Endothelial cell of umbilical vein (primary cell): ENCODE results near the gene PPP1R26. TPM values are rescaled to one million over a fixed set of nuclear protein-coding genes. Genes with fewer than 3 reads are reported as not detected.

ENCODE experiments used
- BruUV-seq: library from RNA; stranded (reverse); fragments of 400-500 nt; replicated peaks from 2 replicates; lab custom pipeline; 2021; lab: Mats Ljungman, UMichigan
- CTCF ChIA-PET: fragments of 300-600, 350-600 bp; sonication (Branson Sonifier 250); formaldehyde crosslinking; loops from one replicate; lab custom pipeline; 2021; ENCODE audit warnings: antibody characterized with exemption, inconsistent platforms; lab: Charles Lee
- POLR2A ChIA-PET: fragments of 300-600, 350-600 bp; sonication (Branson Sonifier 250); formaldehyde crosslinking; loops from one replicate; lab custom pipeline; 2021; ENCODE audit warnings: antibody characterized with exemption, inconsistent platforms; lab: Charles Lee
- DNase-seq: peaks from one replicate; pipeline ENCODE4 v3.0.0-alpha.2; 2011; ENCODE audit warnings: low read depth, low spot score
- FAIRE-seq: peaks from 2 replicates; lab custom pipeline; 2011; peaks lifted over from hg19 to GRCh38; lab: Jason Lieb, UNC
- H2AFZ ChIP-seq: 2 replicates; pipeline ENCODE4 v1.6.0; 2012; ENCODE audit warnings: low read depth, low read length, control low read depth, inconsistent platforms
- H3K27ac ChIP-seq: 2 replicates; pipeline ENCODE4 v1.5.1; 2011; ENCODE audit warnings: low read depth, mild to moderate bottlenecking, control low read depth, low read length, moderate library complexity; ENCODE audit not compliant: insufficient read depth
- H3K27me3 ChIP-seq, 2 experiments: 2 replicates each; pipeline versions ENCODE4 v1.6.0 to v1.6.1; 2011; ENCODE audit warnings: low read length in 2 of 2, mixed read lengths in 1 of 2; ENCODE audit not compliant: control insufficient read depth in 2 of 2, insufficient read depth in 2 of 2
- H3K36me3 ChIP-seq, 2 experiments: 2 replicates in 1 of 2; 3 replicates in 1 of 2; pipeline ENCODE4 v1.5.1; 2011; ENCODE audit warnings: low read length in 2 of 2, mild to moderate bottlenecking in 1 of 2, moderate library complexity in 1 of 2; ENCODE audit not compliant: control insufficient read depth in 2 of 2, insufficient read depth in 2 of 2; ENCODE audit errors: extremely low read depth in 1 of 2
- H3K4me1 ChIP-seq: 3 replicates; pipeline ENCODE4 v1.5.1; 2011; ENCODE audit warnings: mild to moderate bottlenecking, low read length; ENCODE audit not compliant: control insufficient read depth, insufficient read depth; ENCODE audit errors: extremely low read depth
- H3K4me2 ChIP-seq: 2 replicates; pipeline ENCODE4 v1.6.1; 2011; ENCODE audit warnings: low read length, control low read depth, mixed read lengths; ENCODE audit not compliant: insufficient read depth
- H3K4me3 ChIP-seq, 3 experiments: fragments of 200-600 bp in 1 of 3; sonication (generic), shearing (Covaris generic) in 1 of 3; replicated peaks in 1 of 3; 2 replicates each; pipeline ENCODE4 v1.5.1; 2011 to 2016; ENCODE audit warnings: control low read depth in 3 of 3, low read length in 3 of 3, mild to moderate bottlenecking in 2 of 3, inconsistent platforms in 1 of 3, low read depth in 1 of 3, moderate library complexity in 1 of 3; ENCODE audit not compliant: insufficient read depth in 1 of 3
- H3K79me2 ChIP-seq: 2 replicates; pipeline ENCODE4 v1.6.0; 2012; ENCODE audit warnings: low read length, inconsistent platforms; ENCODE audit not compliant: control insufficient read depth, insufficient read depth
- H3K9ac ChIP-seq: replicated peaks from 2 replicates; pipeline ENCODE3; 2011; ENCODE audit warnings: low read length, control low read depth; ENCODE audit not compliant: insufficient read depth; ENCODE audit errors: extremely low read depth
- H3K9me1 ChIP-seq: replicated peaks from 3 replicates; pipeline ENCODE4 v1.6.0; 2011; ENCODE audit warnings: mild to moderate bottlenecking, low read length; ENCODE audit not compliant: control insufficient read depth, insufficient read depth; ENCODE audit errors: extremely low read depth
- H3K9me3 ChIP-seq: replicated peaks from 2 replicates; pipeline ENCODE4 v1.5.1; 2012; ENCODE audit warnings: low read length, inconsistent platforms; ENCODE audit not compliant: control insufficient read depth, insufficient read depth
- H4K20me1 ChIP-seq: replicated peaks from 2 replicates; pipeline ENCODE3; 2011; ENCODE audit warnings: mild to moderate bottlenecking, low read length; ENCODE audit not compliant: control insufficient read depth, insufficient read depth; ENCODE audit errors: extremely low read depth
- EZH2 ChIP-seq: IDR thresholded peaks from 2 replicates; pipeline ENCODE4 v1.6.1; 2012; ENCODE audit warnings: borderline replicate concordance, low read depth, mild to moderate bottlenecking, moderate library complexity, low read length, inconsistent platforms; ENCODE audit not compliant: severe bottlenecking
- JUN ChIP-seq: IDR thresholded peaks from 2 replicates; pipeline ENCODE4 v1.6.1; 2011; ENCODE audit warnings: borderline replicate concordance, low read depth; ENCODE audit not compliant: insufficient read length, insufficient read depth
- MAX ChIP-seq: IDR thresholded peaks from 2 replicates; pipeline ENCODE4 v1.6.1; 2011; ENCODE audit not compliant: insufficient read depth, insufficient read length
- POLR2A ChIP-seq: IDR thresholded peaks from 2 replicates; pipeline ENCODE4 v1.6.1; 2012; ENCODE audit warnings: low read depth, mild to moderate bottlenecking, control low read depth, low read length
- POLR2AphosphoS5 ChIP-seq: IDR thresholded peaks from 2 replicates; pipeline ENCODE4 v1.6.1; 2012; ENCODE audit warnings: low read depth, mild to moderate bottlenecking, control low read depth, low read length, moderate library complexity; ENCODE audit not compliant: insufficient read depth
- dilution Hi-C: fragments of 300-500 bp; cut with MboI; formaldehyde crosslinking; loops from one replicate; pipeline ENCODE4 v1.15.0; 2019; ENCODE audit warnings: low sequenced_read_pairs; ENCODE audit not compliant: extremely low pct_ligation_motif_present
- intact Hi-C: fragments of 100-400 bp; cut with micrococcal nuclease; formaldehyde crosslinking; loops from one replicate; pipeline ENCODE4 v1.10.0; 2022
- polyA plus RNA-seq, 4 experiments: library from polyadenylated mRNA; depleted of rRNA in 3 of 4; stranded (reverse) in 3 of 4; unstranded in 1 of 4; fragments of >200 nt; gene quantifications; 2 replicates each; pipeline versions ENCODE4 v1.2.1 to v1.2.3, GENCODE V29; 2011 to 2012; ENCODE audit warnings: missing spikeins in 1 of 4
- total RNA-seq: library from RNA; stranded (reverse); gene quantifications from 2 replicates; pipeline ENCODE4 v1.2.3, GENCODE V29; 2021
- TF ChIP-seq, protein P1 (sequence below), 2 donors: IDR thresholded peaks; 1 replicate in 1 of 2; 2 replicates in 1 of 2; pipeline ENCODE4 v1.5.1; 2011; ENCODE audit warnings: low read length in 2 of 2, mild to moderate bottlenecking in 2 of 2, moderate library complexity in 2 of 2, control low read depth in 1 of 2, inconsistent platforms in 1 of 2, low read depth in 1 of 2; ENCODE audit not compliant: insufficient read depth in 1 of 2; ENCODE audit errors: extremely low read depth in 1 of 2

PPP1R26 gene
- total and polyA plus RNA-seq, 2 donors (not counting 3 experiments of a cell fraction or from before 2014, with no cell fraction given) = 5.9 to 16.9 TPM

- Histone ChIP-seq H3K27me3 (no peaks in the 10 kb centered on the region), H3K4me2 (no peak overlapping the region), H3K9ac (no peak overlapping the region), H3K36me3 (no peaks in the 10 kb centered on the region), H2AFZ (no peak overlapping the region), H3K9me1 (no peaks in the 10 kb centered on the region), H3K4me1 (peaks cover 13% of the 10 kb centered on the region), H3K79me2 (no peaks in the 10 kb centered on the region), H3K27ac (no peak overlapping the region), H3K9me3 (no peaks in the 10 kb centered on the region), H3K4me3 (no peak overlapping the region), H4K20me1 (no peaks in the 10 kb centered on the region)
- DNase-seq (no peak), FAIRE-seq (no peak)
- no TSS peak for BruUV-seq
- intact Hi-C loops (no loop called here), dilution Hi-C loops (no loop called here)
- no peak for TF ChIP-seq MAX
- TF ChIP-seq EZH2 = no peak
- TF ChIP-seq POLR2A = no peak
- TF ChIP-seq, protein P1, sequence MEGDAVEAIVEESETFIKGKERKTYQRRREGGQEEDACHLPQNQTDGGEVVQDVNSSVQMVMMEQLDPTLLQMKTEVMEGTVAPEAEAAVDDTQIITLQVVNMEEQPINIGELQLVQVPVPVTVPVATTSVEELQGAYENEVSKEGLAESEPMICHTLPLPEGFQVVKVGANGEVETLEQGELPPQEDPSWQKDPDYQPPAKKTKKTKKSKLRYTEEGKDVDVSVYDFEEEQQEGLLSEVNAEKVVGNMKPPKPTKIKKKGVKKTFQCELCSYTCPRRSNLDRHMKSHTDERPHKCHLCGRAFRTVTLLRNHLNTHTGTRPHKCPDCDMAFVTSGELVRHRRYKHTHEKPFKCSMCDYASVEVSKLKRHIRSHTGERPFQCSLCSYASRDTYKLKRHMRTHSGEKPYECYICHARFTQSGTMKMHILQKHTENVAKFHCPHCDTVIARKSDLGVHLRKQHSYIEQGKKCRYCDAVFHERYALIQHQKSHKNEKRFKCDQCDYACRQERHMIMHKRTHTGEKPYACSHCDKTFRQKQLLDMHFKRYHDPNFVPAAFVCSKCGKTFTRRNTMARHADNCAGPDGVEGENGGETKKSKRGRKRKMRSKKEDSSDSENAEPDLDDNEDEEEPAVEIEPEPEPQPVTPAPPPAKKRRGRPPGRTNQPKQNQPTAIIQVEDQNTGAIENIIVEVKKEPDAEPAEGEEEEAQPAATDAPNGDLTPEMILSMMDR (IDR thresholded peaks at IDR 0.05; ENCODE audit: extremely low read depth in 1 of 2, insufficient read depth in 1 of 2, low read depth in 1 of 2, low read length in 2 of 2) = no peak
- no peak for TF ChIP-seq POLR2AphosphoS5
- no peak for TF ChIP-seq JUN
- POLR2A ChIA-PET = no interaction called here
- CTCF ChIA-PET = interaction anchor here (1.0 kb wide), 1 partner anchor 8 kb away, joined by 5 read pairs; no protein-coding TSS in a partner anchor
Measured at GRCh38 chr9:135512241-135512603, 32.6 kb downstream of the PPP1R26 start.

DNA sequence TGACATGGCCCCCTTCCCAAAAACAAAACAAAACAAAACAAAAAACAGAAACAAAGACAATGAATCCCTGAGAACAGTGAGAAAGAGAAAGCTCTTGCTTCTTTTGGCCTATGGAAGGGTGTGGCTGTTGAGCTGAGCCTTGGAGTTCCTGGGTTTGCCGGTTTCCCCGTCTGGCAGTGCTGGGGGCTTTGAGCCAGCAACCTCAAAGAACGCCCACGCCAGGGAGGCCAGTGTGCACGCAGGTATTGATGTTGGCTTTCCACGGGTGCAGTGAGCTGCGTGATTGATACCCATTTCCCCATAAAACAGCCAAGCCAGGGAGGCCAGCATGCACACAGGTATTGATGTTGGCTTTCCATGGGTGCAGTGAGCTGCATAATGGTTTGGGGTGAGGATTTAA is 33.3 kb downstream of the PPP1R26 start:
- H3K36me3 ChIP-seq = no peaks in the 10 kb centered on the region
- no peaks in the 10 kb centered on the region for H3K9me1 ChIP-seq
- TF ChIP-seq EZH2 = no peak
- TF ChIP-seq JUN = no peak
- TF ChIP-seq, protein P1 (IDR thresholded peaks at IDR 0.05; ENCODE audit: extremely low read depth in 1 of 2, insufficient read depth in 1 of 2, low read depth in 1 of 2, low read length in 2 of 2) = no peak
- TF ChIP-seq POLR2A = no peak
- H3K4me2 ChIP-seq = no peak overlapping the region
- intact Hi-C loops (no loop called here), dilution Hi-C loops (no loop called here)
- H3K27ac ChIP-seq = no peak overlapping the region
- CTCF ChIA-PET = interaction anchor here (1.0 kb wide), 1 partner anchor 8 kb away, joined by 5 read pairs; no protein-coding TSS in a partner anchor
- no peaks in the 10 kb centered on the region for H3K79me2 ChIP-seq
- FAIRE-seq (no peak), DNase-seq (no peak)
- no TSS peak for BruUV-seq
- H3K9me3 ChIP-seq = no peaks in the 10 kb centered on the region
- no peak overlapping the region for H3K4me3 ChIP-seq
- POLR2A ChIA-PET = no interaction called here
- no peak overlapping the region for H2AFZ ChIP-seq
- no peaks in the 10 kb centered on the region for H3K27me3 ChIP-seq
- H3K9ac ChIP-seq = no peak overlapping the region
- no peaks in the 10 kb centered on the region for H4K20me1 ChIP-seq
- peaks cover 13% of the 10 kb centered on the region for H3K4me1 ChIP-seq
